Skeletal muscle satellite cell (primary cell): ENCODE measurements around the gene ASH1L.
"Not testable (repeated sequence)": the region's sequence is repeated elsewhere in the genome, so short reads cannot be mapped to it uniquely, and the experiment has no call there.

Source experiments
- H3K27me3 ChIP-seq: 2 replicates; pipeline ENCODE4 v1.7.0; 2013; ENCODE audit warnings: low read length; ENCODE audit not compliant: control insufficient read depth, insufficient read depth
- H3K36me3 ChIP-seq: 2 replicates; pipeline ENCODE4 v1.7.0; 2013; ENCODE audit warnings: mild to moderate bottlenecking, control low read depth, low read length; ENCODE audit not compliant: insufficient read depth
- H3K4me1 ChIP-seq: 2 replicates; pipeline ENCODE4 v1.7.0; 2013; ENCODE audit warnings: low read length; ENCODE audit not compliant: control insufficient read depth, insufficient read depth
- H3K4me2 ChIP-seq: 2 replicates; pipeline ENCODE4 v1.7.0; 2013; ENCODE audit warnings: mild to moderate bottlenecking, low read length
- H3K4me3 ChIP-seq: 2 replicates; pipeline ENCODE4 v1.7.0; 2013; ENCODE audit warnings: low read length
- H3K9ac ChIP-seq: 2 replicates; pipeline ENCODE4 v1.7.0; 2013; ENCODE audit warnings: mild to moderate bottlenecking, low read depth, low read length, moderate library complexity
- H3K9me3 ChIP-seq: replicated peaks from 2 replicates; pipeline ENCODE4 v1.7.0; 2013; ENCODE audit warnings: mild to moderate bottlenecking, control low read depth, low read length

ASH1L gene

DNA sequence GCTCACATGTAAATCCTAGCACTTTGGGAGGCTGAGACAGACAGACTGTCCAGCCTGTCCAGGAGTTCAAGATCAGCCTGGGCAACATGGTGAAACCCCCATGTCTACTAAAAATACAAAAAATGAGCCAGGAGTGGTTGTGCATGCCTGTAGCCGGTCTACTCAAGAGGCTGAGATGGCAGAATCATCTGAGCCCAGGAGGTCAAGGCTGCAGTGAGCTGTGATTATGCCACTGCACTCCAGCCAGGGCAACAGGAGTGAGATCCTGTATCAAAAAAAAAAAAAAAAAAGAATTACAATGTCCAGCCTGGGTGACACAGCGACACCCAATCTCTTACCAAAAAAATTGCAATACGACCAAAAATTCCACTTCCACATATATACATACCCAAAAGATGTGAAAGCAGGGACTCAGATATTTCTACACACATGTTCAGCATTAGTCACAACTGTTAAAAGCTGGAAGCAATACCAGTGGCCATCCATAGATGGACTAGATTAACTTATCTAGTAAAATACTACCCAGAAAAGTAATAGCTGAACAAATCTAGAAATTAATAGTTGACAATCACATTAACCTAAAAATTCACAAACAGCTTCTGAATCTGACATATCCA is 49.2 kb downstream of the ASH1L start:
- Histone ChIP-seq H3K9me3 (no peaks in the 10 kb centered on the region), H3K9ac (no peak overlapping the region), H3K4me2 (peak overlapping the region; percentile 25), H3K27me3 (no peaks in the 10 kb centered on the region), H3K36me3 (no peaks in the 10 kb centered on the region), H3K4me1 (peaks cover 8% of the 10 kb centered on the region), H3K4me3 (no peak overlapping the region)

GRCh38 chr1:155511385-155511784 is 51.2 kb downstream of the ASH1L start:
- not testable (repeated sequence) for H3K4me3 ChIP-seq, H3K36me3 ChIP-seq, H3K4me2 ChIP-seq, H3K27me3 ChIP-seq, H3K4me1 ChIP-seq, H3K9ac ChIP-seq, H3K9me3 ChIP-seq

- H3K4me2 ChIP-seq: no peak overlapping the region
Observed at GRCh38 chr1:155509064-155509463, 53.5 kb downstream of the ASH1L start.

GRCh38 chr1:155507945-155508344 is 54.7 kb downstream of the ASH1L start:
- Histone ChIP-seq H3K36me3 (no peaks in the 10 kb centered on the region), H3K4me3 (no peak overlapping the region), H3K4me1 (no peaks in the 10 kb centered on the region), H3K4me2 (no peak overlapping the region), H3K9me3 (no peaks in the 10 kb centered on the region), H3K9ac (no peak overlapping the region), H3K27me3 (no peaks in the 10 kb centered on the region)

More at GRCh38 chr1:155509064-155509463, 53.5 kb downstream of the ASH1L start:
- H3K9me3 ChIP-seq: no peaks in the 10 kb centered on the region
- H3K4me1 ChIP-seq: peaks cover 8% of the 10 kb centered on the region
- no peaks in the 10 kb centered on the region for H3K27me3 ChIP-seq
- H3K36me3 ChIP-seq: no peaks in the 10 kb centered on the region
- no peak overlapping the region for H3K9ac ChIP-seq
- H3K4me3 ChIP-seq: no peak overlapping the region

- H3K36me3 ChIP-seq, H3K27me3 ChIP-seq, H3K4me3 ChIP-seq, H3K9ac ChIP-seq, H3K9me3 ChIP-seq, H3K4me2 ChIP-seq, H3K4me1 ChIP-seq: not testable (repeated sequence)
Observed at GRCh38 chr1:155505963-155506362, 56.6 kb downstream of the ASH1L start.

GRCh38 chr1:155504207-155504606 is 58.4 kb downstream of the ASH1L start:
- H3K9me3 ChIP-seq: no peaks in the 10 kb centered on the region
- no peaks in the 10 kb centered on the region for H3K36me3 ChIP-seq
- peaks cover 11% of the 10 kb centered on the region for H3K4me1 ChIP-seq
- no peaks in the 10 kb centered on the region for H3K27me3 ChIP-seq
- no peak overlapping the region for H3K9ac ChIP-seq
- no peak overlapping the region for H3K4me2 ChIP-seq
- H3K4me3 ChIP-seq: no peak overlapping the region

- no peaks in the 10 kb centered on the region for H3K27me3 ChIP-seq
- no peak overlapping the region for H3K4me2 ChIP-seq
- peaks cover 11% of the 10 kb centered on the region for H3K4me1 ChIP-seq
- no peak overlapping the region for H3K4me3 ChIP-seq
- H3K9me3 ChIP-seq: no peaks in the 10 kb centered on the region
- no peaks in the 10 kb centered on the region for H3K36me3 ChIP-seq
- no peak overlapping the region for H3K9ac ChIP-seq
Observed at GRCh38 chr1:155499953-155500639, 62.5 kb downstream of the ASH1L start.

DNA sequence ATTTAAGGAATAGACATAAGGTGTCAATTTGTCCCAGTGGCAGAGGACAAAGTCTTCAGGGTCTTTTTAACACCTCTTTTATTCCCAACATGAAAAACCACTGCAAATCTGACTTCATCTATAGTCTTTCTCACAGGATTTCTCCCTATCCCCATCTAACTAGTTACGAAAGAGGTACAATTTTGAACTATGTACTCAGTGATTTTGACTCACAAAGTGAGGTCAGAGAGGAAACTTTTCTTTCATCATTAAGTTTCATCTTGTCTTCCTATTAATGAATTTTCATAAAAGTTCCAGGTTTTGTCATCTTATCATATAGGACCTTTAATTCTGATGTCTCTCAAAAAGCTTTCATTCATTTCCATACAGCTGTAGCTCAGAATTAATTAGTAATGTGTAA is 63.3 kb downstream of the ASH1L start:
- Histone ChIP-seq H3K27me3 (no peaks in the 10 kb centered on the region), H3K4me3 (no peak overlapping the region), H3K9ac (no peak overlapping the region), H3K9me3 (no peaks in the 10 kb centered on the region), H3K4me2 (no peak overlapping the region), H3K36me3 (no peaks in the 10 kb centered on the region), H3K4me1 (peaks cover 11% of the 10 kb centered on the region)

DNA sequence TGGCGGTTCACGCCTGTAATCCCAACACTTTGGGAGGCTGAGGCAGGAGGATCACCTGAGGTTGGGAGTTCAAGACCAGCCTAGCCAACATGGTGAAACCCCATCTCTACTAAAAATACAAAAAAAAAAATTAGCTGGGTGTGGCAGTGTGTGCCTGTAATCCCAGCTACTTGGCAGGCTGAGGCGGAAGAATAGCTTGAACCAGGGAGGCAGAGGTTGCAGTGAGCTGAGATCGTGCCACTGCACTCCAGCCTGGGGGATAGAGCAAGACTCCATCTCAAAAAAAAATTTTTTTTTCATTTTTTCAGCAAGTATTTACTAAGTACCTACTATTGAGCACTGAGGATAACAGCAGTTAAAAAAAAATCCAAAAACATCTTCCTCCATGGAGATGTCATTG is 69.0 kb downstream of the ASH1L start:
- H3K4me2 ChIP-seq, H3K9me3 ChIP-seq, H3K36me3 ChIP-seq, H3K4me3 ChIP-seq, H3K27me3 ChIP-seq, H3K9ac ChIP-seq, H3K4me1 ChIP-seq: not testable (repeated sequence)

DNA sequence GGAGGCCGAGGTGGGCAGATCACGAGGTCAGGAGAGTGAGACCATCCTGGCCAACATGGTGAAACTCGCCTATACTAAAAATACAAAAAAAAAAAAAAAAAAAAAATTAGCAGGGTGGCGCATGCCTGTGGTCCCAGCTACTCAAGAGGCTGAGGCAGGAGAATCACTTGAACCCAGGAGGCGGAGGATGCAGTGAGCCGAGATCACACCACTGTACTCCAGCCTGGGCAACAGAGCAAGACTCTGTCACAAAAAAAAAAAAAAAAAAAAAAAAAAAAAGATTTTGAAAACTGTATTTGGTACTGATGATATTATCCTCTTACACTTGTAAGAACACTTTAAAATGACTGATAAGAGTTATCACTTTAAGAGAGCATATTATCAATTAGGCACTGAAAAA is 74.2 kb downstream of the ASH1L start:
- not testable (repeated sequence) for H3K9me3 ChIP-seq, H3K4me3 ChIP-seq, H3K9ac ChIP-seq, H3K27me3 ChIP-seq, H3K4me1 ChIP-seq, H3K36me3 ChIP-seq, H3K4me2 ChIP-seq

DNA sequence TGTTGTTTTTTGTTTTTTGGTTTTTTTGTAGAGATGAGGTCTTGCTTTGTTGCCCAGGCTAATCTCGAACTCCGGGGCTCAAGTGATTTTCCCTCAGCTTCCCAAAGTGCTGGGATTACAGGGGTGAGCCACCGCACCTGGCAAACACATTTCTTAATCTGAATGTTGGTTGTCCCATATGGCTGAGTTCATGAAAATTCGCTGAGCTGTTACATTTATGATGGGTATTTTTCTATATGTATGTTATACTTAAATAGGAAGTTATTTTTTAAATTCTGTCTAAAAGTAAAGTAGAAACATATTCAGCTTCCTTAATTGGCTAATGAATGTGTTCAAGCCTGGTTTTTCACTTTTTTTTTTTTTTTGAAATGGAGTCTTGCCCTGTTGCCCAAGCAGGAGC is 75.1 kb downstream of the ASH1L start:
- Histone ChIP-seq H3K4me2 (no peak overlapping the region), H3K27me3 (no peaks in the 10 kb centered on the region), H3K9ac (no peak overlapping the region), H3K36me3 (no peaks in the 10 kb centered on the region), H3K4me3 (no peak overlapping the region), H3K4me1 (no peaks in the 10 kb centered on the region), H3K9me3 (no peaks in the 10 kb centered on the region)

GRCh38 chr1:155486952-155487351 is 75.7 kb downstream of the ASH1L start:
- not testable (repeated sequence) for H3K9me3 ChIP-seq, H3K4me2 ChIP-seq, H3K27me3 ChIP-seq, H3K9ac ChIP-seq, H3K36me3 ChIP-seq, H3K4me1 ChIP-seq, H3K4me3 ChIP-seq
